ENCODE measurements around the gene TAC3.

TAC3 gene

DNA sequence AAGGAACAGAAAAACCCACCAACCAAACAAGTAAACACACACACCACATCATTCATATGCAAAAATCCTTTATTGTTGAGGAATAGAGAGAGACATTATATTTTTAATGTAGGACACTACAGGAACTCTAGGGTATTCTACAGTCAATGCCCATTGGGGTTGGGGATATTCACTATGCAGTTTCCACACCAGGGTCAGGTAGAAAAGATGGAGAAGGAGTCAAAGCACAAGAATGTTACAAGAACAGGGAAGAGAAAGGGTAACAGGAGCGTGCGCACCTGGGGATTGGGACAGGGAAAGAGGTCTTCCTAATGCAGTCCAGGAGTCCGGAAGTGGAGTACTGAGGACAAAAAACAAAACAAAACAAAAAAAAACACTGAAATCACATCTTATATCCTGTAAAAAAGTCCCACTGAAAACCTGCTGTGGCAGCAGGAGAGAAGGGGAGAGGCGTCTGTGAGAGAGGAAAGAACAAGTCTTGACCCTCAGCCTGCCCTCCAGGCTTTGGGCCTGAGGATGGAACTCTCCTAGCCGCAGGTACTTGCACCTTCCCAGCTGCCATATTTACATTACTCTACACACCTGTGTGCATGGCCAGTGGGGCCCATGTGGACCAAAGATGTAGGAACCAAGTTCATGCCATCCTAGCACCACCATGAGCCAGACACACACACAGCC is 6.2 kb downstream of the TAC3 start:
- Histone ChIP-seq H4K20me1 (ENCODE audit: insufficient read depth, low read length, poor library complexity, severe bottlenecking) (peaks cover 7% of the 10 kb centered on the region), H3K27me3 (ENCODE audit: insufficient read depth, low read length, poor library complexity, severe bottlenecking) (no peaks in the 10 kb centered on the region), H3K9me3 (ENCODE audit: insufficient read depth, low read depth, low read length) (no peaks in the 10 kb centered on the region), H3K9ac (ENCODE audit: low read depth, low read length, poor library complexity, severe bottlenecking) (no peak overlapping the region), H3K4me3 (ENCODE audit: low read length, poor library complexity, severe bottlenecking) (no peak overlapping the region), H3K79me2 (ENCODE audit: insufficient read depth, low read length) (peaks cover 11% of the 10 kb centered on the region), H3K4me2 (ENCODE audit: low read depth, low read length, poor library complexity, severe bottlenecking) (no peak overlapping the region), H3K36me3 (ENCODE audit: insufficient read depth, low read length) (no peaks in the 10 kb centered on the region), H3K9me2 (replicated peaks; ENCODE audit: low read depth, low read length) (no peaks in the 10 kb centered on the region), H2AFZ (ENCODE audit: low read length) (no peak overlapping the region), H3K4me1 (ENCODE audit: insufficient read depth, low read length, poor library complexity, severe bottlenecking) (peaks cover 12% of the 10 kb centered on the region), H3F3A (ENCODE audit: low read depth) (no peaks in the 10 kb centered on the region)
- no peak for TF ChIP-seq EZH2phosphoT487 (IDR thresholded peaks at IDR 0.05; ENCODE audit: borderline replicate concordance)
- TF ChIP-seq, protein P1, sequence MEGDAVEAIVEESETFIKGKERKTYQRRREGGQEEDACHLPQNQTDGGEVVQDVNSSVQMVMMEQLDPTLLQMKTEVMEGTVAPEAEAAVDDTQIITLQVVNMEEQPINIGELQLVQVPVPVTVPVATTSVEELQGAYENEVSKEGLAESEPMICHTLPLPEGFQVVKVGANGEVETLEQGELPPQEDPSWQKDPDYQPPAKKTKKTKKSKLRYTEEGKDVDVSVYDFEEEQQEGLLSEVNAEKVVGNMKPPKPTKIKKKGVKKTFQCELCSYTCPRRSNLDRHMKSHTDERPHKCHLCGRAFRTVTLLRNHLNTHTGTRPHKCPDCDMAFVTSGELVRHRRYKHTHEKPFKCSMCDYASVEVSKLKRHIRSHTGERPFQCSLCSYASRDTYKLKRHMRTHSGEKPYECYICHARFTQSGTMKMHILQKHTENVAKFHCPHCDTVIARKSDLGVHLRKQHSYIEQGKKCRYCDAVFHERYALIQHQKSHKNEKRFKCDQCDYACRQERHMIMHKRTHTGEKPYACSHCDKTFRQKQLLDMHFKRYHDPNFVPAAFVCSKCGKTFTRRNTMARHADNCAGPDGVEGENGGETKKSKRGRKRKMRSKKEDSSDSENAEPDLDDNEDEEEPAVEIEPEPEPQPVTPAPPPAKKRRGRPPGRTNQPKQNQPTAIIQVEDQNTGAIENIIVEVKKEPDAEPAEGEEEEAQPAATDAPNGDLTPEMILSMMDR (conservative IDR thresholded peaks at IDR 0.05; ENCODE audit: low read length): no peak

DNA sequence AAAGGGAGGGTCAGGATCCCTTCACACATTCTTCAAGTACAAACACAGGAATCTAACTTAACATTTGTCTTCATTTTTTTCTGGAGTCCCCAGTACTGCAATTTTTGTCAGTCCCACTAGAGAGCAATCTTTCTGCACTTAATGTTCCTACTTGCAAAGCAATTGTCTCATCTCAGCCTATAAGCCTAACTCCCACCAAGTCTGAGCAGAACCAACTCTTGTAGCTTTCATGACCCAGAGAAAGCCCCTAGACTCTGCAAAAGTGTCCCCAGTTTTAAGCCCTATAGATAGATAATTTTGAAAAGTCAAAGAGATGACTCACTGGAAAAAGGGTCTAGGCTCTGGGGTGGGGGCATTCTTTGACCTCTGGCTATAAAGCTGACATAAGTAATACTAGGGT is 8.2 kb downstream of the TAC3 start:
- Histone ChIP-seq H3K27me3 (ENCODE audit: insufficient read depth, low read length, poor library complexity, severe bottlenecking) (no peaks in the 10 kb centered on the region), H3K9me3 (ENCODE audit: insufficient read depth, low read depth, low read length) (no peaks in the 10 kb centered on the region), H4K20me1 (ENCODE audit: insufficient read depth, low read length, poor library complexity, severe bottlenecking) (peaks cover 20% of the 10 kb centered on the region), H3K4me2 (ENCODE audit: low read depth, low read length, poor library complexity, severe bottlenecking) (no peak overlapping the region), H3F3A (ENCODE audit: low read depth) (no peaks in the 10 kb centered on the region), H3K9ac (ENCODE audit: low read depth, low read length, poor library complexity, severe bottlenecking) (no peak overlapping the region), H3K4me1 (ENCODE audit: insufficient read depth, low read length, poor library complexity, severe bottlenecking) (peaks cover 21% of the 10 kb centered on the region), H2AFZ (ENCODE audit: low read length) (peak overlapping the region; percentile 66), H3K4me3 (ENCODE audit: low read length, poor library complexity, severe bottlenecking) (no peak overlapping the region), H3K36me3 (ENCODE audit: insufficient read depth, low read length) (peaks cover 13% of the 10 kb centered on the region; the same call in 1 of the 2 replicates), H3K9me2 (replicated peaks; ENCODE audit: low read depth, low read length) (no peaks in the 10 kb centered on the region), H3K79me2 (ENCODE audit: insufficient read depth, low read length) (peaks cover 31% of the 10 kb centered on the region)
- TF ChIP-seq EZH2phosphoT487 (IDR thresholded peaks at IDR 0.05; ENCODE audit: borderline replicate concordance): no peak
- TF ChIP-seq, protein P1 (conservative IDR thresholded peaks at IDR 0.05; ENCODE audit: low read length): peak; percentile 85

DNA sequence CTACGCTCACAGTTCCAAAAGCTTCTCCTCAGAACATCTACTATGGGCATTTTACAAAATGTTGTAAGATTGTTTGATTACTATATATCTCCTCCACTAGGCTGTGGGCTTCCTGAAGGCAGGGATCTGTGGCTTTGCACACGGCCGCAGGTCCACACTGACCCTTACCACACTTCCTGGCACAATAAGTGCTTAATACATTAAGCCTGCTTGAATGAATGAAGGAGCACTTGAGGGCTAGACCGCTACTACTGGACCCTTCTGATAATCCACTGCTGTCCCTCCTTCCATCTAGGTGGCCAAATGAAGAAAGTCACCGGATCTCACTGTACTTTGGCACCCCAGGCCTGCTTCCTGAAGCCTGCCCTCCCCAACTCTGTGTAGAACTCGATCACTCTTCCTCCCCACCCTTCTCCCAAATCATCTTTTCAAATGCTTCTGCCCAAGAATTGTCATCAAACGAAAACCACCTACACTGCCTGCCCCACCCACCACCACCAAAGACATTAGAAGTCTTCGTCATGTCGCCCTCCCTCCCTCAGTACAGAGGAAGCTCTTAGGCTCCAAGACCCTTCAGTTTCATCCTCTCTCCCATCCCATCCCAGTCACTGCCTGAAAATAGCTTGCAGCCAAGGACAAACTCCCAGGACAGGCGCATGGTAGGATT is 9.4 kb downstream of the TAC3 start:
- peak overlapping the region; percentile 44 for H3K4me3 ChIP-seq (ENCODE audit: low read length, poor library complexity, severe bottlenecking)
- H2AFZ ChIP-seq (ENCODE audit: low read length): peak overlapping the region; percentile 61

More for the DNA sequence above, 9.4 kb downstream of the TAC3 start:
- peak overlapping the region; percentile 46 for H3K9ac ChIP-seq (ENCODE audit: low read depth, low read length, poor library complexity, severe bottlenecking)
- peak overlapping the region; percentile 52 for H3K4me2 ChIP-seq (ENCODE audit: low read depth, low read length, poor library complexity, severe bottlenecking)
- TF ChIP-seq EZH2phosphoT487 (IDR thresholded peaks at IDR 0.05; ENCODE audit: borderline replicate concordance): no peak
- TF ChIP-seq, protein P1 (conservative IDR thresholded peaks at IDR 0.05; ENCODE audit: low read length): no peak
- peaks cover 29% of the 10 kb centered on the region for H4K20me1 ChIP-seq (ENCODE audit: insufficient read depth, low read length, poor library complexity, severe bottlenecking)
- no peaks in the 10 kb centered on the region for H3F3A ChIP-seq (ENCODE audit: low read depth)
- no peaks in the 10 kb centered on the region for H3K9me2 ChIP-seq (replicated peaks; ENCODE audit: low read depth, low read length)
- H3K4me1 ChIP-seq (ENCODE audit: insufficient read depth, low read length, poor library complexity, severe bottlenecking): peaks cover 23% of the 10 kb centered on the region
- H3K27me3 ChIP-seq (ENCODE audit: insufficient read depth, low read length, poor library complexity, severe bottlenecking): no peaks in the 10 kb centered on the region
- no peaks in the 10 kb centered on the region for H3K9me3 ChIP-seq (ENCODE audit: insufficient read depth, low read depth, low read length)
- H3K36me3 ChIP-seq (ENCODE audit: insufficient read depth, low read length): peaks cover 25% of the 10 kb centered on the region; the same call in 1 of the 2 replicates
- peaks cover 43% of the 10 kb centered on the region for H3K79me2 ChIP-seq (ENCODE audit: insufficient read depth, low read length)

Measured in Loucy (cell line).